ENCODE results near the gene GRID1. TPM values are rescaled to one million over a fixed set of nuclear protein-coding genes. Genes with fewer than 3 reads are reported as not detected.

The GRID1 gene
- total RNA-seq, 4 donors from 2014 or later, result 0.40 to 1.9 (median 1.00) TPM

DNA sequence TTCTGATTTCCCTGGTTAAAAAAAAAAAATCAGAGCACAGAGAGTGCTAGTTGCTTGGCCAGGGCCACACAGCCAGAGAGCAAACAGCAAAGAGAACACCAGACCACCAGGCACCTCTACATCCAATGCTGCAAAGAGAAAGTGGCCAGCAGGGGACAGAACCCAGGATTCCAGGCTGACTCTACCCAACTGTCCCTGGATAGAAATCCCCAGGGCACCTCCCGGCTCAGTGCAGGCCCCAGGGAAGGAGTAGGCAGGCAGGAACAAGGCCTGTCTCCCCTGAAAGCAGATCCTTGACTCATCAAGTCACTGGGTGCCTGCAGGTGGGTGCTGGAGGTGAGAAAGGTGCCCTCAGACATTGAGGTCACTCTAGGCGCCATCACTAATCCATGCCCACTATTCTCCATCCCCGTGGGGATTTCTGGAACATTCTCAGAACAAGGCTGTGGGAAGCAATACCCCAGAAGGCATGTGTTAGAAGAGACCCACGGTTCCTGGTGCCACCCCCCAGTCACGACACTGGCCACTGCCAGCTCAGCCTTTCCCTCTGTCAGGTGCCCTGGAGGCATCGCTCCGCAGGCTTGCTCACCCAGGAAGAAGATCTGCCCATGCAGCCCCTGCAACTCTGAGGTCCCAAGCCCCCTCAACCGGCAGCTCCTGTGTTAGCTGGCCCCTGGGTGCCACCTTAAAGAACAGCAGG, 154.8 kb downstream of the GRID1 start:
- in situ Hi-C loops (cut with MboI; ENCODE audit: low pct_ligation_motif_present in 1 of 4, low pct_unique_long_range_greater_than_20kb in 1 of 4, low sequenced_read_pairs in 3 of 4), result no loop called here
- intact Hi-C loops (cut with DNase I; ENCODE audit: low total_unique reads), result no loop called here
- WGBS, 2 donors (ENCODE audit: low coverage in 1 of 2), result 84% methylated on average over 6 of the region's 8 CpGs; no CpG with 5 or more reads in 1 of the 2 donors
- Histone ChIP-seq H3K27ac (no peak overlapping the region), H3K4me1 (no peaks in the 10 kb centered on the region), H3K27me3 (no peaks in the 10 kb centered on the region), H3K9me3 (no peaks in the 10 kb centered on the region), H3K36me3 (no peaks in the 10 kb centered on the region), H3K4me3 (no peak overlapping the region)
- DNase-seq, result no peak
- TF ChIP-seq CTCF (IDR thresholded peaks at IDR 0.05) (no peak), POLR2AphosphoS5 (IDR thresholded peaks at IDR 0.05) (no peak), EP300 (IDR thresholded peaks at IDR 0.05; ENCODE audit: low read depth) (no peak), POLR2A (IDR thresholded peaks at IDR 0.05) (no peak)

GRCh38 chr10:86210416-86210815, 156.2 kb downstream of the GRID1 start:
- Histone ChIP-seq H3K36me3 (no peaks in the 10 kb centered on the region), H3K27ac (no peak overlapping the region), H3K27me3 (no peaks in the 10 kb centered on the region), H3K9me3 (no peaks in the 10 kb centered on the region), H3K4me1 (no peaks in the 10 kb centered on the region), H3K4me3 (no peak overlapping the region)
- 76% methylated on average over 10 of the region's 10 CpGs; no CpG with 5 or more reads in 1 of the 2 donors for WGBS, 2 donors (ENCODE audit: low coverage in 1 of 2)
- TF ChIP-seq POLR2AphosphoS5 (IDR thresholded peaks at IDR 0.05), result no peak
- TF ChIP-seq EP300 (IDR thresholded peaks at IDR 0.05; ENCODE audit: low read depth), result no peak
- no peak for TF ChIP-seq CTCF (IDR thresholded peaks at IDR 0.05)
- no peak for DNase-seq
- intact Hi-C loops (cut with DNase I; ENCODE audit: low total_unique reads) (no loop called here), in situ Hi-C loops (cut with MboI; ENCODE audit: low pct_ligation_motif_present in 1 of 4, low pct_unique_long_range_greater_than_20kb in 1 of 4, low sequenced_read_pairs in 3 of 4) (no loop called here)

GRCh38 chr10:86209726-86210125, 156.9 kb downstream of the GRID1 start:
- intact Hi-C loops (cut with DNase I; ENCODE audit: low total_unique reads), result no loop called here

GRCh38 chr10:86207226-86207625, 159.4 kb downstream of the GRID1 start:
- intact Hi-C loops (cut with DNase I; ENCODE audit: low total_unique reads) (no loop called here), in situ Hi-C loops (cut with MboI; ENCODE audit: low pct_ligation_motif_present in 1 of 4, low pct_unique_long_range_greater_than_20kb in 1 of 4, low sequenced_read_pairs in 3 of 4) (no loop called here)
- no peak for DNase-seq
- H3K9me3 ChIP-seq, result no peaks in the 10 kb centered on the region
- TF ChIP-seq CTCF (IDR thresholded peaks at IDR 0.05), result no peak
- TF ChIP-seq POLR2AphosphoS5 (IDR thresholded peaks at IDR 0.05), result no peak
- TF ChIP-seq POLR2A (IDR thresholded peaks at IDR 0.05), result no peak
- TF ChIP-seq EP300 (IDR thresholded peaks at IDR 0.05; ENCODE audit: low read depth), result no peak
- H3K4me3 ChIP-seq, result no peak overlapping the region
- no peaks in the 10 kb centered on the region for H3K36me3 ChIP-seq
- 85% methylated on average over 7 to 12 of the region's 12 CpGs for WGBS, 2 donors (ENCODE audit: low coverage in 1 of 2)
- H3K27me3 ChIP-seq, result no peaks in the 10 kb centered on the region
- H3K27ac ChIP-seq, result no peak overlapping the region
- H3K4me1 ChIP-seq, result no peaks in the 10 kb centered on the region

More at GRCh38 chr10:86209726-86210125, 156.9 kb downstream of the GRID1 start:
- no peak overlapping the region for H3K27ac ChIP-seq
- no peaks in the 10 kb centered on the region for H3K27me3 ChIP-seq
- no peaks in the 10 kb centered on the region for H3K9me3 ChIP-seq
- TF ChIP-seq CTCF (IDR thresholded peaks at IDR 0.05) (no peak), POLR2A (IDR thresholded peaks at IDR 0.05) (no peak), EP300 (IDR thresholded peaks at IDR 0.05; ENCODE audit: low read depth) (no peak), POLR2AphosphoS5 (IDR thresholded peaks at IDR 0.05) (no peak)
- no peak overlapping the region for H3K4me3 ChIP-seq
- WGBS, 2 donors (ENCODE audit: low coverage in 1 of 2), result 79% methylated on average over 1 of the region's 1 CpG; no CpG with 5 or more reads in 1 of the 2 donors
- H3K4me1 ChIP-seq, result no peaks in the 10 kb centered on the region
- no peak for DNase-seq
- H3K36me3 ChIP-seq, result no peaks in the 10 kb centered on the region
- in situ Hi-C loops (cut with MboI; ENCODE audit: low pct_ligation_motif_present in 1 of 4, low pct_unique_long_range_greater_than_20kb in 1 of 4, low sequenced_read_pairs in 3 of 4), result no loop called here
